ENCODE results near the gene HCLS1. TPM values are rescaled to one million over a fixed set of nuclear protein-coding genes. Genes with fewer than 3 reads are reported as not detected.

The HCLS1 gene
- polyA plus RNA-seq, 3 donors: 311 to 483 (median 475) TPM

- no peak overlapping the region for H3K27ac ChIP-seq (ENCODE audit: low read depth in 1 of 2, low read length in 2 of 2)
- H3K27ac Mint-ChIP-seq: no peak overlapping the region
- H3K4me1 Mint-ChIP-seq: peaks cover 3% of the 10 kb centered on the region
- H3K4me3 Mint-ChIP-seq: no peak overlapping the region
- no peak overlapping the region for H2AFZ ChIP-seq (ENCODE audit: insufficient read depth, low read depth, low read length, poor library complexity, severe bottlenecking)
- no peaks in the 10 kb centered on the region for H3K36me3 ChIP-seq (replicated peaks in 1 of 2; ENCODE audit: control insufficient read depth in 1 of 2, insufficient read depth in 2 of 2, low read length in 2 of 2)
- H3K9me3 ChIP-seq (replicated peaks in 1 of 2; ENCODE audit: control insufficient read depth in 1 of 2, insufficient read depth in 1 of 2, low read length in 2 of 2): no peaks in the 10 kb centered on the region
- no peaks in the 10 kb centered on the region for H3K36me3 Mint-ChIP-seq
- H3K4me3 ChIP-seq (replicated peaks in 1 of 3; ENCODE audit: low read depth in 2 of 3, low read length in 3 of 3): no peak overlapping the region
- H3K9ac ChIP-seq (ENCODE audit: insufficient read depth, low read length, poor library complexity, severe bottlenecking): no peak overlapping the region
- no peak overlapping the region for H3K4me2 ChIP-seq (replicated peaks; ENCODE audit: extremely low read depth, low read length, poor library complexity, severe bottlenecking)
- H3K4me1 ChIP-seq (ENCODE audit: control insufficient read depth in 1 of 2, insufficient read depth in 2 of 2, low read length in 2 of 2): no peaks in the 10 kb centered on the region
- H3K9me3 Mint-ChIP-seq: peaks cover 0 to 3% (median 0%) of the 10 kb centered on the region in 7 donors
- no CpG with 5 or more reads among the region's 2 CpGs for WGBS (ENCODE audit: insufficient coverage)
- H3K27me3 ChIP-seq (ENCODE audit: control insufficient read depth in 2 of 2, insufficient read depth in 2 of 2, low read length in 2 of 2): no peaks in the 10 kb centered on the region
- no peak for TF ChIP-seq CTCF (IDR thresholded peaks at IDR 0.05)
- no peak for DNase-seq
- intact Hi-C loops (cut with micrococcal nuclease): no loop called here
- no peaks in the 10 kb centered on the region for H3K79me2 ChIP-seq (ENCODE audit: insufficient read depth, low read length)
- no peaks in the 10 kb centered on the region for H4K20me1 ChIP-seq (ENCODE audit: insufficient read depth, low read length)
- H3K27me3 Mint-ChIP-seq (ENCODE audit: low read depth in 3 of 3): peaks cover 2 to 10% (median 7%) of the 10 kb centered on the region in 3 donors
Observed at GRCh38 chr3:121581691-121582090, 79.0 kb downstream of the HCLS1 start.

Small RNA genes within 50 kb of the gene (small RNA-seq; reads per million reads assigned to genes)
- gene RNU4-62P (ENCODE audit: insufficient read length, low read depth): not detected

Other genes with a start within 250 kb of the HCLS1 start
- under 1 TPM in 2 of 3 donors, not detected in 1; 0.03 TPM for gene POLQ, start 114.9 kb downstream of the HCLS1 start, polyA plus RNA-seq
- not detected for gene ARGFX, start 93.0 kb downstream of the HCLS1 start, polyA plus RNA-seq
- gene FBXO40, start 67.5 kb downstream of the HCLS1 start, polyA plus RNA-seq: not detected
- gene GOLGB1, start 88.8 kb upstream of the HCLS1 start, polyA plus RNA-seq: 1 to 10 TPM; 1.2 to 7.1 (median 1.7) TPM
- 10 to 100 TPM in 1 of 3 donors, 1 to 10 TPM in 2; 6.0 to 27.7 (median 7.5) TPM for gene IQCB1, start 174.2 kb upstream of the HCLS1 start, polyA plus RNA-seq
- 10 to 100 TPM; 31.5 to 91.6 (median 75.7) TPM for gene EAF2, start 174.3 kb upstream of the HCLS1 start, polyA plus RNA-seq
- 1 to 10 TPM in 1 of 3 donors, under 1 TPM in 2; 0.37 to 5.4 (median 0.62) TPM for gene SLC15A2, start 233.5 kb upstream of the HCLS1 start, polyA plus RNA-seq

Measured in CD14-positive monocyte (primary cell).